CD4-positive, alpha-beta T cell treated with Interleukin-21 for 1 hour (primary cell): ENCODE measurements around the gene BANF1.

Source experiments
- DNase-seq: peaks from one replicate; pipeline ENCODE4 v3.0.0-alpha.2; 2020

The BANF1 gene

GRCh38 chr11:66042227-66042995 is 40.1 kb downstream of the BANF1 start:
- no peak for DNase-seq

- no peak for DNase-seq
These were observed 40.9 kb downstream of the BANF1 start for GRCh38 chr11:66042996-66043906.

GRCh38 chr11:66044757-66045156 is 42.5 kb downstream of the BANF1 start:
- no peak for DNase-seq

GRCh38 chr11:66045177-66045639 is 42.9 kb downstream of the BANF1 start:
- DNase-seq: peak; percentile 86

- no peak for DNase-seq
These were observed 44.6 kb downstream of the BANF1 start for GRCh38 chr11:66046901-66047300.

- no peak for DNase-seq
These were observed 45.5 kb downstream of the BANF1 start for GRCh38 chr11:66047541-66048365.

- no peak for DNase-seq
These were observed 46.4 kb downstream of the BANF1 start, which contains the start of gene GAL3ST3 for GRCh38 chr11:66048547-66049323. TSS of gene GAL3ST3 (minus strand) at chr11:66049161. CDS start at chr11:66045415, 3,746 bp downstream.

- no peak for DNase-seq
These were observed 48.4 kb downstream of the BANF1 start for GRCh38 chr11:66050581-66051231.

- DNase-seq: no peak
These were observed 49.1 kb downstream of the BANF1 start for GRCh38 chr11:66051371-66051765.

- peak; percentile 97 for DNase-seq
These were observed 49.7 kb downstream of the BANF1 start, which contains the start of gene SF3B2 for GRCh38 chr11:66051766-66052663. TSS of gene SF3B2 (plus strand) at chr11:66052364. CDS start at chr11:66052385, 21 bp downstream.

GRCh38 chr11:66052664-66052982 is 50.3 kb downstream of the BANF1 start:
- no peak for DNase-seq
